Measurements from ENCODE around the gene NELL1. TPM values are rescaled to one million over a fixed set of nuclear protein-coding genes. Genes with fewer than 3 reads are reported as not detected.

NELL1 gene
- total and polyA plus RNA-seq, 8 donors = 0.24 to 1.8 (median 0.71) TPM; not detected in 2

GRCh38 chr11:20771026-20771425, 101.6 kb downstream of the NELL1 start:
- no peak overlapping the region for H3K27ac ChIP-seq
- H3K36me3 ChIP-seq = no peaks in the 10 kb centered on the region
- H3K9me3 ChIP-seq = no peaks in the 10 kb centered on the region
- intact Hi-C loops (cut with DNase I) = no loop called here
- TF ChIP-seq, protein P1, sequence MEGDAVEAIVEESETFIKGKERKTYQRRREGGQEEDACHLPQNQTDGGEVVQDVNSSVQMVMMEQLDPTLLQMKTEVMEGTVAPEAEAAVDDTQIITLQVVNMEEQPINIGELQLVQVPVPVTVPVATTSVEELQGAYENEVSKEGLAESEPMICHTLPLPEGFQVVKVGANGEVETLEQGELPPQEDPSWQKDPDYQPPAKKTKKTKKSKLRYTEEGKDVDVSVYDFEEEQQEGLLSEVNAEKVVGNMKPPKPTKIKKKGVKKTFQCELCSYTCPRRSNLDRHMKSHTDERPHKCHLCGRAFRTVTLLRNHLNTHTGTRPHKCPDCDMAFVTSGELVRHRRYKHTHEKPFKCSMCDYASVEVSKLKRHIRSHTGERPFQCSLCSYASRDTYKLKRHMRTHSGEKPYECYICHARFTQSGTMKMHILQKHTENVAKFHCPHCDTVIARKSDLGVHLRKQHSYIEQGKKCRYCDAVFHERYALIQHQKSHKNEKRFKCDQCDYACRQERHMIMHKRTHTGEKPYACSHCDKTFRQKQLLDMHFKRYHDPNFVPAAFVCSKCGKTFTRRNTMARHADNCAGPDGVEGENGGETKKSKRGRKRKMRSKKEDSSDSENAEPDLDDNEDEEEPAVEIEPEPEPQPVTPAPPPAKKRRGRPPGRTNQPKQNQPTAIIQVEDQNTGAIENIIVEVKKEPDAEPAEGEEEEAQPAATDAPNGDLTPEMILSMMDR (IDR thresholded peaks at IDR 0.05) = no peak
- no peak overlapping the region for H3K4me3 ChIP-seq
- H3K27me3 ChIP-seq = no peaks in the 10 kb centered on the region
- DNase-seq (no peak), ATAC-seq (no peak)
- H3K4me1 ChIP-seq = no peaks in the 10 kb centered on the region

- TF ChIP-seq, protein P1 (IDR thresholded peaks at IDR 0.05) = no peak
- no peak for DNase-seq
- H3K27ac ChIP-seq = no peak overlapping the region
- no peaks in the 10 kb centered on the region for H3K9me3 ChIP-seq
- ATAC-seq = no peak
- no peaks in the 10 kb centered on the region for H3K36me3 ChIP-seq
- no peak overlapping the region for H3K4me3 ChIP-seq
- no peaks in the 10 kb centered on the region for H3K4me1 ChIP-seq
- H3K27me3 ChIP-seq = no peaks in the 10 kb centered on the region
- intact Hi-C loops (cut with DNase I) = no loop called here
These were observed 102.3 kb downstream of the NELL1 start for GRCh38 chr11:20771681-20772080.

- DNase-seq (no peak), ATAC-seq (no peak)
- Histone ChIP-seq H3K27ac (no peak overlapping the region), H3K36me3 (no peaks in the 10 kb centered on the region), H3K4me3 (no peak overlapping the region), H3K27me3 (no peaks in the 10 kb centered on the region), H3K9me3 (no peaks in the 10 kb centered on the region), H3K4me1 (no peaks in the 10 kb centered on the region)
- TF ChIP-seq, protein P1 (IDR thresholded peaks at IDR 0.05) = no peak
- intact Hi-C loops (cut with DNase I) = no loop called here
These were observed 105.9 kb downstream of the NELL1 start for GRCh38 chr11:20775331-20775730.

DNA sequence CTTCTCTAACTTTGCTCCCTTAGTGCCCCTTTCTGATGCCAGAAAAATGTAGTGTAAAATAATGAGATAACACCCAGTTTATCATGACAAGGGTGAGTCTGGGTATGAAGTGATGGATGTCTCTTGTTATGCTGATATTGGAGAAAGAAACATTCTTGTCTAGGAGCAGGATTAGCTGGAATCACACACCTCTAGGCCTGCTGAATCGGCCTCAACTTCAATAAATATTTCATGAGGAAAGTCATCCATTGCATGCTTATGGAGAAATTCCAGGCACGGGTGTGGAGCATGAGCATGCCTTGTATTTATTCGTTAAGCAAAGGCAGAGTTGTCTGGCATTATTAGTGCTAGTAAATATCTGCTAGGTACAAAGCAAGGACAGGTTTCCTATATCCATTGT, 113.4 kb downstream of the NELL1 start:
- Histone ChIP-seq H3K9me3 (peaks cover 0 to 3% of the 10 kb centered on the region in 2 donors), H3K27me3 (no peaks in the 10 kb centered on the region), H3K4me1 (no peaks in the 10 kb centered on the region), H3K36me3 (no peaks in the 10 kb centered on the region), H3K27ac (no peak overlapping the region), H3K4me3 (no peak overlapping the region)
- TF ChIP-seq, protein P1 (IDR thresholded peaks at IDR 0.05) = no peak
- intact Hi-C loops (cut with DNase I) = no loop called here
- no peak for DNase-seq
- ATAC-seq = no peak

- Histone ChIP-seq H3K4me1 (no peaks in the 10 kb centered on the region), H3K36me3 (no peaks in the 10 kb centered on the region), H3K27ac (no peak overlapping the region), H3K27me3 (no peaks in the 10 kb centered on the region), H3K4me3 (no peak overlapping the region), H3K9me3 (peaks cover 0 to 3% of the 10 kb centered on the region in 2 donors)
- TF ChIP-seq, protein P1 (IDR thresholded peaks at IDR 0.05) = no peak
- ATAC-seq = no peak
- intact Hi-C loops (cut with DNase I) = no loop called here
- DNase-seq = no peak
These were observed 113.8 kb downstream of the NELL1 start for GRCh38 chr11:20783220-20783619.
